ENCODE data around the gene UBTD2.

UBTD2 gene

DNA sequence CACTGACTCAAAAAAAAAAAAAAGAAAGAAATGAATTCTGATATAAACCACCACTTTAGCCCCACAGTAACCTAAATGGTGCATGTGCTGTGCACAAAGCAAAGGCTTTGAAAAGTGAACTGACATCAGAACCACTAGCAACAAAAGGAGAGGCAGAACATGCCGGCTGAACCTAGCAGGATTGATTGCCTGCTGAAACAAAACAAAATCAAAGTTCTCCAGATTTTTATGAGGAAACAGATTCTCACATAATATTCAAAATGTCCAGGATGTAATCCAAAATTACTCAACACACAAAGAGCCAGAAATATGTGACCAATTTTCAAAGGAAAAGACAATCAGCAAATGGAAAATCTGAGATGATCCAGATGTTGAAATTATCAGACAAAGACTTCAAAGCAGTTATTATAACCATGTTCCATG is 37.9 kb downstream of the UBTD2 start:
- no peak for DNase-seq
- H3K4me1 ChIP-seq (ENCODE audit: control insufficient read depth in 1 of 2, insufficient read depth in 2 of 2, low read length in 2 of 2): peaks cover 0 to 7% of the 10 kb centered on the region in 2 experiments
- H3K36me3 ChIP-seq (ENCODE audit: control insufficient read depth in 1 of 2, insufficient read depth in 2 of 2, low read length in 2 of 2): peaks cover 0 to 2% of the 10 kb centered on the region in 2 experiments
- no peak overlapping the region for H3K4me3 ChIP-seq (ENCODE audit: low read depth, low read length)
- no peak overlapping the region for H3K23ac ChIP-seq (ENCODE audit: low read length)
- H2BK120ac ChIP-seq (ENCODE audit: insufficient read depth, low read length, poor library complexity): no peak overlapping the region
- no peak overlapping the region for H2BK12ac ChIP-seq (ENCODE audit: low read length)
- H3K9ac ChIP-seq (ENCODE audit: low read length): no peak overlapping the region
- no peaks in the 10 kb centered on the region for H3K79me1 ChIP-seq (ENCODE audit: low read length)
- H4K8ac ChIP-seq (ENCODE audit: low read depth, low read length): no peak overlapping the region
- H2AFZ ChIP-seq (ENCODE audit: insufficient read depth, low read length, poor library complexity): no peak overlapping the region
- H3K27me3 ChIP-seq (ENCODE audit: insufficient read depth, low read length): no peaks in the 10 kb centered on the region
- H3K79me2 ChIP-seq (ENCODE audit: control insufficient read depth, insufficient read depth, low read length, poor library complexity): peaks cover 11% of the 10 kb centered on the region
- H3K27ac ChIP-seq (ENCODE audit: low read depth, low read length): no peak overlapping the region
- no peak overlapping the region for H3K4me2 ChIP-seq (ENCODE audit: low read length)
- no peak overlapping the region for H4K12ac ChIP-seq (ENCODE audit: low read depth, low read length)
- H3K4ac ChIP-seq (ENCODE audit: low read depth, low read length): peak overlapping the region; percentile 96
- no peak overlapping the region for H2AK5ac ChIP-seq (ENCODE audit: low read length)
- no peak overlapping the region for H2BK5ac ChIP-seq (ENCODE audit: low read depth, low read length, poor library complexity)
- H3K18ac ChIP-seq (ENCODE audit: low read length): no peak overlapping the region
- H3K14ac ChIP-seq (ENCODE audit: low read length): no peak overlapping the region
- WGBS (ENCODE audit: extremely low coverage, insufficient coverage, insufficient read length): no CpG with 5 or more reads among the region's 1 CpG
- no peak overlapping the region for H4K91ac ChIP-seq (ENCODE audit: low read depth, low read length)
- no peaks in the 10 kb centered on the region for H3K9me3 ChIP-seq (ENCODE audit: insufficient read depth, low read depth, low read length)

DNA sequence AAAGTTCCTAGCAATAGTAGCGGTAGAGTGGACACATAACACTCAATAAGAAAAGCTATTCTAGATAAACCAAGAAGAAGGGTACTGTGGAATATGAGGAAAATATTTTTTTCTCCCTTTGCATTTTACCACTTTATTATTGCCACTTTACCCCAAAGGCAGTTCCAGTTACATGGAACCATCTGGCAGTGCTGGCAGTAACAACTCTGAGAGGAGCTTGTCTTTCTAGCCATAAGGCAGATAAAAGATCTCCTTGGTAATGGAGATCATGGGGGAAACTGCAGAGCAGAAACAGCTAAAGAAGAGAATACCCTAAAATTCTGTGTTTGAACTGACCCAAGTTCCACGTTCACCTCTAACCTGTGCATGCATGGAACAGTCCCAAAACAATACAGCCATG is 38.5 kb downstream of the UBTD2 start:
- H3K14ac ChIP-seq (ENCODE audit: low read length): no peak overlapping the region
- no CpG with 5 or more reads among the region's 2 CpGs for WGBS (ENCODE audit: extremely low coverage, insufficient coverage, insufficient read length)
- no peak overlapping the region for H3K23ac ChIP-seq (ENCODE audit: low read length)
- H3K79me2 ChIP-seq (ENCODE audit: control insufficient read depth, insufficient read depth, low read length, poor library complexity): peaks cover 11% of the 10 kb centered on the region
- no peak overlapping the region for H2BK5ac ChIP-seq (ENCODE audit: low read depth, low read length, poor library complexity)
- H3K4me2 ChIP-seq (ENCODE audit: low read length): no peak overlapping the region
- peaks cover 0 to 7% of the 10 kb centered on the region in 2 experiments for H3K4me1 ChIP-seq (ENCODE audit: control insufficient read depth in 1 of 2, insufficient read depth in 2 of 2, low read length in 2 of 2)
- no peak overlapping the region for H4K12ac ChIP-seq (ENCODE audit: low read depth, low read length)
- no peak overlapping the region for H3K18ac ChIP-seq (ENCODE audit: low read length)
- peak overlapping the region; percentile 96 for H3K4ac ChIP-seq (ENCODE audit: low read depth, low read length)
- H4K91ac ChIP-seq (ENCODE audit: low read depth, low read length): no peak overlapping the region
- H4K8ac ChIP-seq (ENCODE audit: low read depth, low read length): no peak overlapping the region
- H2AFZ ChIP-seq (ENCODE audit: insufficient read depth, low read length, poor library complexity): no peak overlapping the region
- no peak overlapping the region for H2AK5ac ChIP-seq (ENCODE audit: low read length)
- H3K4me3 ChIP-seq (ENCODE audit: low read depth, low read length): no peak overlapping the region
- H3K36me3 ChIP-seq (ENCODE audit: control insufficient read depth in 1 of 2, insufficient read depth in 2 of 2, low read length in 2 of 2): no peaks in the 10 kb centered on the region
- H3K9ac ChIP-seq (ENCODE audit: low read length): no peak overlapping the region
- no peak overlapping the region for H2BK12ac ChIP-seq (ENCODE audit: low read length)
- no peaks in the 10 kb centered on the region for H3K27me3 ChIP-seq (ENCODE audit: insufficient read depth, low read length)
- H3K79me1 ChIP-seq (ENCODE audit: low read length): no peaks in the 10 kb centered on the region
- H3K9me3 ChIP-seq (ENCODE audit: insufficient read depth, low read depth, low read length): no peaks in the 10 kb centered on the region
- no peak overlapping the region for H3K27ac ChIP-seq (ENCODE audit: low read depth, low read length)
- no peak for DNase-seq
- H2BK120ac ChIP-seq (ENCODE audit: insufficient read depth, low read length, poor library complexity): no peak overlapping the region

DNA sequence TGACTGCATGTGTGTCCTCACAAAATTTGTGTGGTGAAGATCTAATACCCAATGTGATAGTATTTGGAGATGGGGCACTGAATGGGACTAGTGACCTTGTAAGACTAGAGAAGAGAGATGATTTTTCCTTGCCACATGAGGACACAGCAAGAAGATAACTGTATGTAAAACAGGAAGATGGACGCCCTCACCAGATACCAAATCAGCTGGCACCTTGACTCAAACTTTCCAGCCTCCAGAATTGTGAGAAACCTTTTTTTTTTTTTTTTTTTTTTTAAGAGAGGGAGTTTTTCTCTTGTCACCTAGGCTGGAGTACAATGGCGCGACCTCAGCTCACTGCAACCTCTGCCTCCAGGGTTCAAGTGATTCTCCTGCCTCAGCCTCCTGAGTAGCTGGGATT is 40.3 kb downstream of the UBTD2 start:
- no peaks in the 10 kb centered on the region for H3K9me3 ChIP-seq (ENCODE audit: insufficient read depth, low read depth, low read length)
- no peak overlapping the region for H4K8ac ChIP-seq (ENCODE audit: low read depth, low read length)
- no peak overlapping the region for H3K9ac ChIP-seq (ENCODE audit: low read length)
- no CpG with 5 or more reads among the region's 3 CpGs for WGBS (ENCODE audit: extremely low coverage, insufficient coverage, insufficient read length)
- no peak overlapping the region for H3K4me2 ChIP-seq (ENCODE audit: low read length)
- no peak overlapping the region for H3K4ac ChIP-seq (ENCODE audit: low read depth, low read length)
- no peak overlapping the region for H3K4me3 ChIP-seq (ENCODE audit: low read depth, low read length)
- H3K36me3 ChIP-seq (ENCODE audit: control insufficient read depth in 1 of 2, insufficient read depth in 2 of 2, low read length in 2 of 2): no peaks in the 10 kb centered on the region
- no peak overlapping the region for H2BK120ac ChIP-seq (ENCODE audit: insufficient read depth, low read length, poor library complexity)
- no peak overlapping the region for H4K91ac ChIP-seq (ENCODE audit: low read depth, low read length)
- peaks cover 9% of the 10 kb centered on the region for H3K79me2 ChIP-seq (ENCODE audit: control insufficient read depth, insufficient read depth, low read length, poor library complexity)
- no peak overlapping the region for H2BK12ac ChIP-seq (ENCODE audit: low read length)
- H3K23ac ChIP-seq (ENCODE audit: low read length): no peak overlapping the region
- H3K18ac ChIP-seq (ENCODE audit: low read length): no peak overlapping the region
- peaks cover 0 to 3% of the 10 kb centered on the region in 2 experiments for H3K4me1 ChIP-seq (ENCODE audit: control insufficient read depth in 1 of 2, insufficient read depth in 2 of 2, low read length in 2 of 2)
- H3K27me3 ChIP-seq (ENCODE audit: insufficient read depth, low read length): no peaks in the 10 kb centered on the region
- H3K27ac ChIP-seq (ENCODE audit: low read depth, low read length): no peak overlapping the region
- H3K14ac ChIP-seq (ENCODE audit: low read length): no peak overlapping the region
- H4K12ac ChIP-seq (ENCODE audit: low read depth, low read length): no peak overlapping the region
- H2AK5ac ChIP-seq (ENCODE audit: low read length): no peak overlapping the region
- no peak for DNase-seq
- H3K79me1 ChIP-seq (ENCODE audit: low read length): no peaks in the 10 kb centered on the region
- H2AFZ ChIP-seq (ENCODE audit: insufficient read depth, low read length, poor library complexity): no peak overlapping the region
- H2BK5ac ChIP-seq (ENCODE audit: low read depth, low read length, poor library complexity): no peak overlapping the region

DNA sequence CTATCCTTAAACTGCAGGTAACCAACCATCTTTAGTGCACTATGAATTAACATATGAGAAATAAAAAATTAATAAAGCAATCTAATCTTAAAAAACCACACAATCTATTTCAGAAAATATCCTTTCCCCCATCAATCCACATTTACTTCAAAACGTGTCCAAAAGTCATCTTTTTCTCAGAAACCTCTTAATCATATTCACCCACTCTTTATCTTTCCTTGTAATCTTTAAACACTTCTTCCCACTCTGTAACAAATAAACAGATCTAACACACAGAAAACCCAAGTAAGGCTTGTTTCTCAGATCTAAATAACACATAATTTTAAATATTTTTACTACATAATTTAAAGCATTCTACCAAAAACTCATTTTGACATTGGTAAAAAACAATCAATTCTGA is 45.2 kb downstream of the UBTD2 start:
- Histone ChIP-seq H4K91ac (ENCODE audit: low read depth, low read length) (no peak overlapping the region), H2BK5ac (ENCODE audit: low read depth, low read length, poor library complexity) (no peak overlapping the region), H3K79me2 (ENCODE audit: control insufficient read depth, insufficient read depth, low read length, poor library complexity) (no peaks in the 10 kb centered on the region), H4K8ac (ENCODE audit: low read depth, low read length) (no peak overlapping the region), H3K9ac (ENCODE audit: low read length) (no peak overlapping the region), H3K9me3 (ENCODE audit: insufficient read depth, low read depth, low read length) (no peaks in the 10 kb centered on the region), H3K4me3 (ENCODE audit: low read depth, low read length) (no peak overlapping the region), H3K79me1 (ENCODE audit: low read length) (no peaks in the 10 kb centered on the region), H3K4ac (ENCODE audit: low read depth, low read length) (no peak overlapping the region), H2AFZ (ENCODE audit: insufficient read depth, low read length, poor library complexity) (no peak overlapping the region), H3K4me1 (ENCODE audit: control insufficient read depth in 1 of 2, insufficient read depth in 2 of 2, low read length in 2 of 2) (peaks cover 0 to 2% of the 10 kb centered on the region in 2 experiments), H3K14ac (ENCODE audit: low read length) (no peak overlapping the region), H2BK12ac (ENCODE audit: low read length) (no peak overlapping the region), H2BK120ac (ENCODE audit: insufficient read depth, low read length, poor library complexity) (no peak overlapping the region), H3K18ac (ENCODE audit: low read length) (no peak overlapping the region), H3K27me3 (ENCODE audit: insufficient read depth, low read length) (no peaks in the 10 kb centered on the region), H3K4me2 (ENCODE audit: low read length) (no peak overlapping the region), H3K27ac (ENCODE audit: low read depth, low read length) (no peak overlapping the region), H3K23ac (ENCODE audit: low read length) (no peak overlapping the region), H3K36me3 (ENCODE audit: control insufficient read depth in 1 of 2, insufficient read depth in 2 of 2, low read length in 2 of 2) (no peaks in the 10 kb centered on the region), H4K12ac (ENCODE audit: low read depth, low read length) (no peak overlapping the region), H2AK5ac (ENCODE audit: low read length) (no peak overlapping the region)
- WGBS (ENCODE audit: extremely low coverage, insufficient coverage, insufficient read length): 100% methylated on average over 1 of the region's 1 CpG
- no peak for DNase-seq
